Measurements from ENCODE around the gene DHFR2. TPM values are rescaled to one million over a fixed set of nuclear protein-coding genes. Genes with fewer than 3 reads are reported as not detected.

Gene DHFR2
- total RNA-seq, 4 donors from 2014 or later: 2.0 to 7.7 (median 5.3) TPM

Other genes starting within 250 kb of the DHFR2 start
- gene PROS1, start 89.0 kb downstream of the DHFR2 start, total RNA-seq: 10 to 100 TPM; 20.6 to 35.3 (median 29.9) TPM
- gene ARL13B, start 82.8 kb downstream of the DHFR2 start, total RNA-seq: 10 to 100 TPM in 2 of 4 donors, 1 to 10 TPM in 2; 8.5 to 15.2 (median 9.7) TPM
- gene STX19, start 34.3 kb downstream of the DHFR2 start, total RNA-seq: 1 to 10 TPM; 1.3 to 6.8 (median 5.3) TPM
- gene NSUN3, start 145 bp upstream of the DHFR2 start, total RNA-seq: 10 to 100 TPM in 1 of 4 donors, 1 to 10 TPM in 3; 5.1 to 14.1 (median 8.6) TPM